SK-N-SH treated with all-trans-retinoic acid at 6 μM for 48 hours (cell line): ENCODE measurements around the gene SHOC2.

ENCODE experiments used
- ARNTL ChIP-seq: fragments of 450-650 bp; formaldehyde crosslinking; IDR thresholded peaks from 2 replicates; pipeline ENCODE4 v1.5.0; 2020; ENCODE audit warnings: low read depth, mild to moderate bottlenecking, moderate library complexity, borderline replicate concordance
- POU6F1 ChIP-seq: fragments of 250-450 bp; sonication (Bioruptor Pico); IDR thresholded peaks from 2 replicates; pipeline ENCODE4 v1.8.0; 2021; ENCODE audit warnings: low read depth, mild to moderate bottlenecking, moderate library complexity, borderline replicate concordance
- RARB ChIP-seq: fragments of 250-450 bp; sonication (Bioruptor Pico); IDR thresholded peaks from 2 replicates; pipeline ENCODE4 v1.8.0; 2021; ENCODE audit warnings: mild to moderate bottlenecking, moderate library complexity
- TOX ChIP-seq: fragments of 250-450 bp; sonication (Bioruptor Pico); IDR thresholded peaks from 2 replicates; pipeline ENCODE4 v1.8.0; 2021; ENCODE audit warnings: mild to moderate bottlenecking, moderate library complexity, borderline replicate concordance
- TSHZ2 ChIP-seq: fragments of 250-450 bp; sonication (Bioruptor Pico); IDR thresholded peaks from 2 replicates; pipeline ENCODE4 v1.5.0; 2020; ENCODE audit warnings: mild to moderate bottlenecking, moderate library complexity
- TF ChIP-seq, protein P1 (sequence below): fragments of 250-450 bp; sonication (Bioruptor Pico); IDR thresholded peaks from 2 replicates; pipeline ENCODE4 v1.8.0; 2020; ENCODE audit warnings: mild to moderate bottlenecking, moderate library complexity, borderline replicate concordance
- TF ChIP-seq, protein P2 (sequence below): fragments of 250-450 bp; sonication (Bioruptor Pico); IDR thresholded peaks from 2 replicates; pipeline ENCODE4 v1.5.1; 2021; ENCODE audit warnings: mild to moderate bottlenecking, moderate library complexity

DNA sequence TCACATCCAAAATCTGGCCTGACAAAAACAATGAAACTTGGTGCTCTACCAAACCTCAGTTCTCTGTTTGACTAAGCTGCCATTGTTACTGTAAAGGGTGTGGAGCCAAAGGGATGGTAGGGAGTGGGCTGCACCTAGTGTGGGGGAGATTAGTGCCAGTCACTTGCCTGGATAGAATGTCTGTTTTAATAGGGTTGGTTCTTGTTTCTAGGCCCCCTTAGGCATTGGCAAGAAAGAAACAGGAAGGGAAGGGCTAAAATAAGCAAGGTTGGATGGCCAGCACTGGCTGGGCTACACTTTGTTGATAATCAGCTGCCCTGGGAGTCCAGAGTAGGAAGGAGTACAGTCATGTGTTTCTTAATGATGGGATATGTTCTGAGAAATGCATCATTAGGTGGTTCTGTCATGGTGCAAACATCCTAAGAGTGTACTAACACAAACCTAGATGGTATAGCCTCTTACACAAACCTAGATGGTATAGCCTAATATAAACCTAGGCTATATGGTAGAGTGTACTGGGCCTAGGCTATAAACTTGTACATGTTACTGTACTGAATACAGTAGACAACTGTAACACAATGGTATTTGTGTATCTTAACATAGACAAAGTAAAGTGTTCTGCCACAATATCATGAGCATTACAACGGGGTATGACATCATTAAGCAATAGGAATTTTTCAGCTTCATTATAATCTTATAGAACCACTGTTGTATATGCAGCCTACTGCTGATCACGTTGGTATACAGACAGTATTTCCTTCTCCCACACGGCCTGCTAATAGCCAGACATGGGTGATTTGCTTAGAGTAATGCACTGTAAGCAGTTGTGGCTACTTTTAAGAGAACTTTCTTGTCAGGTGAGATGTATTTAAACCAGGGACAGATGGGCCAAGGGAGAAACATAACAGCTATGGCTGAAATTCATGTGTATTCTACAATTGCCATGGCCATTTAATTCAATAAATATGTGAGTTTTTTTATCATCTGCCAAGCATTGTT, 15.8 kb upstream of the SHOC2 start:
- TF ChIP-seq RARB (CRISPR knock-in tag) (no peak), POU6F1 (no peak), ARNTL (no peak), TSHZ2 (CRISPR knock-in tag) (no peak), TOX (CRISPR knock-in tag) (no peak)
- TF ChIP-seq, protein P1, sequence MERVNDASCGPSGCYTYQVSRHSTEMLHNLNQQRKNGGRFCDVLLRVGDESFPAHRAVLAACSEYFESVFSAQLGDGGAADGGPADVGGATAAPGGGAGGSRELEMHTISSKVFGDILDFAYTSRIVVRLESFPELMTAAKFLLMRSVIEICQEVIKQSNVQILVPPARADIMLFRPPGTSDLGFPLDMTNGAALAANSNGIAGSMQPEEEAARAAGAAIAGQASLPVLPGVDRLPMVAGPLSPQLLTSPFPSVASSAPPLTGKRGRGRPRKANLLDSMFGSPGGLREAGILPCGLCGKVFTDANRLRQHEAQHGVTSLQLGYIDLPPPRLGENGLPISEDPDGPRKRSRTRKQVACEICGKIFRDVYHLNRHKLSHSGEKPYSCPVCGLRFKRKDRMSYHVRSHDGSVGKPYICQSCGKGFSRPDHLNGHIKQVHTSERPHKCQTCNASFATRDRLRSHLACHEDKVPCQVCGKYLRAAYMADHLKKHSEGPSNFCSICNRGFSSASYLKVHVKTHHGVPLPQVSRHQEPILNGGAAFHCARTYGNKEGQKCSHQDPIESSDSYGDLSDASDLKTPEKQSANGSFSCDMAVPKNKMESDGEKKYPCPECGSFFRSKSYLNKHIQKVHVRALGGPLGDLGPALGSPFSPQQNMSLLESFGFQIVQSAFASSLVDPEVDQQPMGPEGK: no peak
- TF ChIP-seq, protein P2, sequence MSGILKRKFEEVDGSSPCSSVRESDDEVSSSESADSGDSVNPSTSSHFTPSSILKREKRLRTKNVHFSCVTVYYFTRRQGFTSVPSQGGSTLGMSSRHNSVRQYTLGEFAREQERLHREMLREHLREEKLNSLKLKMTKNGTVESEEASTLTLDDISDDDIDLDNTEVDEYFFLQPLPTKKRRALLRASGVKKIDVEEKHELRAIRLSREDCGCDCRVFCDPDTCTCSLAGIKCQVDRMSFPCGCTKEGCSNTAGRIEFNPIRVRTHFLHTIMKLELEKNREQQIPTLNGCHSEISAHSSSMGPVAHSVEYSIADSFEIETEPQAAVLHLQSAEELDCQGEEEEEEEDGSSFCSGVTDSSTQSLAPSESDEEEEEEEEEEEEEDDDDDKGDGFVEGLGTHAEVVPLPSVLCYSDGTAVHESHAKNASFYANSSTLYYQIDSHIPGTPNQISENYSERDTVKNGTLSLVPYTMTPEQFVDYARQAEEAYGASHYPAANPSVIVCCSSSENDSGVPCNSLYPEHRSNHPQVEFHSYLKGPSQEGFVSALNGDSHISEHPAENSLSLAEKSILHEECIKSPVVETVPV: no peak
